Gastroesophageal sphincter (tissue), 4 donors: ENCODE results near the gene MYT1. TPM values are rescaled to one million over a fixed set of nuclear protein-coding genes. Genes with fewer than 3 reads are reported as not detected.

Experiments
- ATAC-seq: fragments of 150-250 bp; one replicate; pipeline ENCODE4 v1.9.1; 2016; ENCODE audit warnings: mild to moderate bottlenecking, moderate library complexity
- H3K27ac ChIP-seq, 4 donors: fragments of 200-600 bp; sonication (generic) in 3 of 4; 1 replicate in 3 of 4; 2 replicates in 1 of 4; pipeline ENCODE4 v1.5.1; 2016 to 2019
- H3K27me3 ChIP-seq: fragments of 200-600 bp; sonication (generic); one replicate; pipeline ENCODE4 v1.5.1; 2019
- H3K36me3 ChIP-seq, 2 donors: fragments of 200-600 bp; sonication (generic); one replicate each; pipeline ENCODE4 v1.5.1; 2019; ENCODE audit warnings: control low read depth in 1 of 2
- H3K4me1 ChIP-seq, 3 donors: fragments of 200-600 bp; sonication (generic); 1 replicate in 2 of 3; 2 replicates in 1 of 3; pipeline ENCODE4 v1.5.1; 2016 to 2019; ENCODE audit warnings: control low read depth in 2 of 3
- H3K4me3 ChIP-seq, 2 donors: fragments of 200-600 bp; sonication (generic); one replicate each; pipeline ENCODE4 v1.5.1; 2019; ENCODE audit warnings: mild to moderate bottlenecking in 1 of 2, moderate library complexity in 1 of 2
- H3K9me3 ChIP-seq, 3 donors: fragments of 200-600 bp; sonication (generic); one replicate each; pipeline ENCODE4 v1.5.1; 2017 to 2019; ENCODE audit warnings: control low read depth in 2 of 3
- EP300 ChIP-seq: sonication (generic); formaldehyde crosslinking; IDR thresholded peaks from one replicate; pipeline ENCODE4 v1.6.1; 2017; ENCODE audit warnings: antibody characterized with exemption, mild to moderate bottlenecking
- POLR2A ChIP-seq, 2 donors: fragments of 450-650 bp; IDR thresholded peaks; one replicate each; pipeline ENCODE4 v1.6.1; 2017; ENCODE audit warnings: antibody characterized with exemption in 2 of 2, mild to moderate bottlenecking in 2 of 2, moderate library complexity in 1 of 2
- POLR2AphosphoS5 ChIP-seq: sonication (generic); formaldehyde crosslinking; IDR thresholded peaks from one replicate; pipeline ENCODE4 v1.6.1; 2017; ENCODE audit warnings: antibody characterized with exemption
- whole genome bisulfite sequencing, 2 donors: methylation state at CpG; one replicate each; pipeline ENCODE4 v1.1.5; 2018; ENCODE audit warnings: low coverage in 1 of 2; 5-methylcytosine and 5-hydroxymethylcytosine counted together
- total RNA-seq, 4 donors: library from RNA; depleted of rRNA; stranded (reverse); fragments of >200 nt; gene quantifications; one replicate each; pipeline ENCODE4 v1.1.0, GENCODE V29; 2016
- TF ChIP-seq, protein P1 (sequence below), 4 experiments: fragments of 200-600 bp in 2 of 4; fragments of 450-650 bp in 2 of 4; sonication (generic) in 1 of 4; IDR thresholded peaks; one replicate each; pipeline ENCODE4 v1.5.1; 2017 to 2019; ENCODE audit warnings: antibody characterized with exemption in 4 of 4, mild to moderate bottlenecking in 2 of 4, moderate library complexity in 2 of 4

Gene MYT1
- total RNA-seq, 4 donors from 2014 or later = 0.04 to 0.27 TPM; not detected in 2

DNA sequence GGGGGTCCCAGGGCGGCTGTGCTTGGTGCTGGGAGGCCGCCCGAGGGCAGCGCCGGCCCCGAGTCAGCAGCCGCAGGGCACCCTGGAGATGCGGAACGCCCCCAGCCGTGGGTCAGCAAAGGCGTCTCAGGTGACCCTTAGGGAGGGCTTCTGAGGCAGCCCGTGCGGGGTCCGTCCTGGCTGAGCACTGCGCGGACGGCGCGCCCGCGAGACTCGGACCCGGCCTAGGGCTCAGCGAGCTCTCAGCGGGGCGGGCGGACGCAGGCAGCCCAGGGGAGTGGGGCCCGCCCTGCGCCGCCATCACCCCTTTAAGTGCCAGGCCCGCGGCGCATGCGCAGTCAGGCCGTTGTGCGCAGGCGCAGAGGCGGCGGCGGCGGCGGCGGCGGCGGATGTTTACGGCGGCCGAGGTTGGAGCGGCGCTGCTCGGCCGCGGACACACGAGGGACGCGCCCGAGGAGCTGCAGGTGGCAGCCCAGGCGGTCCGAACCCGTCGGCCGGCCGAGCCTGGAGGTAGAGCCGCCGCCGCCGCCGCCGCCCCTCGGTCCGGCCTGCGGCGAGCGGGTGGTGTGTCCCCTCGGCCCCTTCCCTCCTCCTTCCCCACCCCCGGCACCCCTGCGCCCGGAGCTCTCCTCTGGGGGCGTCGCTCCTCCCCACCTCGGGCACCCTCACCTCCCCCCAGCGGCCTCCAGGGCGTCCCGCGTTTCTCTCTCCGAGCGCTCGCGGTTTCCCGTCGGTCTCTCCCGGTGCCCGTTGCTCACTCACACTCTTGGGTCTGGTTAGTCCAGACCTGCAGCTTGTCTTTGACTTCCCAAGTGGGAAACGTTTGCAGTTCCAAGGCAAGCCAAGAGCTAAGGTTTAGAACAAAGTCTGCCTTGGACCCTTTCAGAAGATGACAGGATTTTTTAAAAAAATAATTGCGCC is 91.4 kb downstream of the MYT1 start, which contains the start of gene PCMTD2:
Gene PCMTD2 (plus strand): TSS at position 388 of the 921 bp plus-strand sequence. CDS start 4,218 bp downstream, outside the sequence.
- TF ChIP-seq, protein P1, sequence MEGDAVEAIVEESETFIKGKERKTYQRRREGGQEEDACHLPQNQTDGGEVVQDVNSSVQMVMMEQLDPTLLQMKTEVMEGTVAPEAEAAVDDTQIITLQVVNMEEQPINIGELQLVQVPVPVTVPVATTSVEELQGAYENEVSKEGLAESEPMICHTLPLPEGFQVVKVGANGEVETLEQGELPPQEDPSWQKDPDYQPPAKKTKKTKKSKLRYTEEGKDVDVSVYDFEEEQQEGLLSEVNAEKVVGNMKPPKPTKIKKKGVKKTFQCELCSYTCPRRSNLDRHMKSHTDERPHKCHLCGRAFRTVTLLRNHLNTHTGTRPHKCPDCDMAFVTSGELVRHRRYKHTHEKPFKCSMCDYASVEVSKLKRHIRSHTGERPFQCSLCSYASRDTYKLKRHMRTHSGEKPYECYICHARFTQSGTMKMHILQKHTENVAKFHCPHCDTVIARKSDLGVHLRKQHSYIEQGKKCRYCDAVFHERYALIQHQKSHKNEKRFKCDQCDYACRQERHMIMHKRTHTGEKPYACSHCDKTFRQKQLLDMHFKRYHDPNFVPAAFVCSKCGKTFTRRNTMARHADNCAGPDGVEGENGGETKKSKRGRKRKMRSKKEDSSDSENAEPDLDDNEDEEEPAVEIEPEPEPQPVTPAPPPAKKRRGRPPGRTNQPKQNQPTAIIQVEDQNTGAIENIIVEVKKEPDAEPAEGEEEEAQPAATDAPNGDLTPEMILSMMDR (IDR thresholded peaks at IDR 0.05) = peak in 1 of 4 experiments; percentile 15
- TF ChIP-seq POLR2AphosphoS5 (peak; percentile 37), EP300 (no peak), POLR2A (IDR thresholded peaks at IDR 0.05) (peak; percentile 56 to 66)
- Histone ChIP-seq H3K4me3 (peak within 1 kb of the TSS; percentile 69 to 96), H3K9me3 (no peaks in the 10 kb centered on the region), H3K27me3 (peaks cover 9% of the 10 kb centered on the region), H3K4me1 (peaks cover 4 to 47% (median 14%) of the 10 kb centered on the region in 3 donors), H3K36me3 (no peaks in the 10 kb centered on the region), H3K27ac (peak within 1 kb of the TSS; percentile 87 to 90 (median 89))
- peak; percentile 95 for ATAC-seq
- 0% methylated on average over 1 of the region's 96 CpGs; no CpG with 5 or more reads in 1 of the 2 donors for WGBS, 2 donors

DNA sequence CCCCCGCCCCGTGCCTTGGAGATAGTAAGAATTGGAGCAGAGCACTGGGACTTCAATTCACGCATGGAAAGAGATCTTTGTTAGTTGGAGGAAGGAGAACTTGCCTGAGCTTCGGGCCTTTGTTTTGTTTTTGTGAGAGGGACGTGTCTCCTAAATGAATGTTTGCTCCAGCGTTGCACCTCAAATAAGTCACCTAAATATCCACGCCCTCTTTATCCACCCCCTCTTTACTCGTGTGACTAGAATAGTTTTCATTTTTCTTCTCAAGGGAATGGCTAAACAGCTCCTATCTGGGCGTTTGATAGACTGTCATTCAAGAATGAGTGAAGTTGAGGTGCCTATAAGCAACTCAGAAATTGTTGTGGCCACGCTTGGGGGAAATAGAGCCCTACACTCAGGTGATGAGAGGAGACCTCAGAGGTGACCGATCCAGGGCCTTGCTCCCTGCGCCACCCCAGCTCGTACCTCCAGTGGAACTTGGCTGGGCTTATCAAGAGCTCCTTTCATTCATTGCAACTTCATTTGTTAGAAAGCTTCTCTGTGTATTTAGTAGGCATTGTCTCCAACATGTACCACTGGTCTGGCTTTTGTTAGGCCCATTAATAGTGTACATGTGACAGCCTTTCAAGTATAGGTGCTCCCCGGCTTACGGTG is 92.2 kb downstream of the MYT1 start:
- Histone ChIP-seq H3K27me3 (peaks cover 9% of the 10 kb centered on the region), H3K4me1 (peaks cover 4 to 55% (median 15%) of the 10 kb centered on the region in 3 donors), H3K36me3 (peaks cover 0 to 6% of the 10 kb centered on the region in 2 donors), H3K9me3 (no peaks in the 10 kb centered on the region), H3K27ac (peak overlapping the region in 3 of 4 donors; percentile 87 to 90 (median 89)), H3K4me3 (peak overlapping the region; percentile 69 to 96)
- TF ChIP-seq EP300 (no peak), POLR2AphosphoS5 (no peak), POLR2A (IDR thresholded peaks at IDR 0.05) (no peak)
- TF ChIP-seq, protein P1 (IDR thresholded peaks at IDR 0.05) = no peak
- WGBS, 2 donors = 18 to 19% methylated on average over 11 to 12 of the region's 15 CpGs
- no peak for ATAC-seq

DNA sequence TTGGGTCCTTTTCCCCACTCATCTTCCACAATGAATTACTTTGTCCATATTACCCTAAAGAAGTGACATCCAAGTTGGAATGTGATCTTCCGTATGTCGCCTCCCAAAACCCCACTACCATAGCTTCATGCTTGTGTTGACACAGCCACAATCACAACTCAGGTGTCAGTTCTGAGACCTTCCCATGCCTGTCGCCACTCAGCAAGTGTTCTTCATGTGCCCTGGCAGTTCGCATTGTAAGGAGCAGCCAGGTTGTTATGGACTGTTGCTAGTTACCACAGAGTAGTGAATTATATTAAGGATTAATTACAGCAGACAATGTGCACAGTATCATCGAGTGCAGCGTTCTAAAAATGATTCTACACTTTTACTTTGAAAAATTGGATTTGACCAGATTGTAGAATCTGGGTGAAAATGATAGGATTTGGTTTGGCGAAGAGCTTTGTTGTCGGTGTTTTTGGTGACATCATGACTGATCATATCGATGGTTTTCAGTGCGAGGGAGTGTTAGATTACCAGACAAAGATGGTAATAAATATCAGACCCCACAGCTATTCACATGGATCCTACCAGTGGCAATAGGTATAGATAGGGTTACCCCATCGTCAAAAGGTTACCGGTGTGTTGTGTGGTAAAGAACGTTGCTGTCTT is 93.0 kb downstream of the MYT1 start:
- 80 to 81% methylated on average over 10 to 11 of the region's 13 CpGs for WGBS, 2 donors
- peaks cover 8% of the 10 kb centered on the region for H3K27me3 ChIP-seq
- H3K27ac ChIP-seq = no peak overlapping the region
- TF ChIP-seq EP300 = no peak
- no peak for TF ChIP-seq POLR2A (IDR thresholded peaks at IDR 0.05)
- TF ChIP-seq, protein P1 (IDR thresholded peaks at IDR 0.05) = no peak
- no peak for TF ChIP-seq POLR2AphosphoS5
- peaks cover 4 to 62% (median 15%) of the 10 kb centered on the region in 3 donors for H3K4me1 ChIP-seq
- peaks cover 0 to 7% of the 10 kb centered on the region in 2 donors for H3K36me3 ChIP-seq
- no peak for ATAC-seq
- no peaks in the 10 kb centered on the region for H3K9me3 ChIP-seq
- peak overlapping the region in 1 of 2 donors; percentile 69 for H3K4me3 ChIP-seq

DNA sequence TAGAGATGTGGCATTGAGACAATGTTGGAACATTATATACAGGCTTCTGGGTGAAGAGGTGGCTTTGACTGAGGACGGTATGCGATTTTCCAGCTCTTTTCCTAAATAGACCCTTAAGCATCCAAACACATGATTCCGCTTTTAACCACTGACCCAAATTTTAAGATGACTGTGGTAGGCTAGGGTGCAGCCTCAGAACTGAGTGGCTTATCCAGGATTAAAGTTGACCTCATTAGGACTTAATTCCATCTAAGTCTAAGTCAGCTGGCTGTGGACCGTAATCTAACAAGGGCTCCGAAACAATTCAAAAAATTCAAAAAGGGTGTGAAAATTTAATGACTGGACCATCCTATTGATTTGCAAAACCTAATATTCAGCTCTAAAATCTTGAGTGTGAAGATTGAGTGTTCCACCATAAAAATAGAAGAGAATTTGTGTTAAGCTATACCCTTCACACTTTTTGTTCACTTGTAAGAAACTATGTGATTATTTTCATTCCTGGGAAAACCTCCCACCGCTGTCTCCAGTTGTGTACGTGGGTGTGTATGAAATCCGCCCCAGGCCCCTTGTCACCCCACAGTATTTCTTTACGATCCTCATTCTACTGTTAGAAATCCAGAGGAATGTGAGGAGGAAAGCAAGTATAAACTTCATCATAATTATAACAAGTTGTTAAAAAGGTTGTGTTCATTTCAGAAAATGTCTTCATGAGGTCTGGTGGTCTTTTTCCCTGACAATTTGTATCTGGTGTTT is 94.0 kb downstream of the MYT1 start:
- ATAC-seq = no peak
- Histone ChIP-seq H3K4me3 (no peak overlapping the region), H3K9me3 (no peaks in the 10 kb centered on the region), H3K27ac (no peak overlapping the region), H3K4me1 (peaks cover 4 to 70% (median 15%) of the 10 kb centered on the region in 3 donors), H3K36me3 (peaks cover 0 to 13% of the 10 kb centered on the region in 2 donors), H3K27me3 (no peaks in the 10 kb centered on the region)
- no peak for TF ChIP-seq POLR2A (IDR thresholded peaks at IDR 0.05)
- TF ChIP-seq EP300 = no peak
- no peak for TF ChIP-seq POLR2AphosphoS5
- TF ChIP-seq, protein P1 (IDR thresholded peaks at IDR 0.05) = no peak
- 83 to 92% methylated on average over 7 to 9 of the region's 9 CpGs for WGBS, 2 donors
